Esophagus muscularis mucosa (tissue), 4 donors: Measurements from ENCODE around the gene SMAD2. TPM values are rescaled to one million over a fixed set of nuclear protein-coding genes. Genes with fewer than 3 reads are reported as not detected.

Experiments used
- DNase-seq: peaks from one replicate; pipeline ENCODE4 v3.0.0-alpha.2; 2017; ENCODE audit errors: extremely low spot score
- H3K27ac ChIP-seq, 4 donors: fragments of 200-600 bp; sonication (generic); replicated peaks in 1 of 4; 1 replicate in 3 of 4; 2 replicates in 1 of 4; pipeline ENCODE4 v1.5.1; 2016 to 2019; ENCODE audit warnings: mild to moderate bottlenecking in 1 of 4
- H3K27me3 ChIP-seq, 4 donors: fragments of 200-600 bp; sonication (generic); one replicate each; pipeline versions ENCODE4 v1.5.1 to v1.6.0; 2016 to 2019
- H3K36me3 ChIP-seq, 4 donors: fragments of 200-600 bp; sonication (generic); one replicate each; pipeline ENCODE4 v1.5.1; 2016 to 2019
- H3K4me1 ChIP-seq, 4 donors: fragments of 200-600 bp; sonication (generic); one replicate each; pipeline ENCODE4 v1.5.1; 2016 to 2019
- H3K4me3 ChIP-seq, 4 donors: fragments of 200-600 bp; sonication (generic); 1 replicate in 2 of 4; 2 replicates in 2 of 4; pipeline ENCODE4 v1.5.1; 2016 to 2019; ENCODE audit warnings: mild to moderate bottlenecking in 4 of 4, moderate library complexity in 1 of 4
- H3K9me3 ChIP-seq, 4 donors: fragments of 200-600 bp; sonication (generic); 1 replicate in 3 of 4; 2 replicates in 1 of 4; pipeline ENCODE4 v1.5.1; 2016 to 2019
- EP300 ChIP-seq: sonication (generic); formaldehyde crosslinking; IDR thresholded peaks from one replicate; pipeline ENCODE4 v1.6.1; 2017; ENCODE audit warnings: antibody characterized with exemption
- POLR2A ChIP-seq: fragments of 450-650 bp; IDR thresholded peaks from one replicate; pipeline ENCODE4 v1.6.1; 2017; ENCODE audit warnings: antibody characterized with exemption, moderate library complexity, mild to moderate bottlenecking, low read depth
- POLR2AphosphoS5 ChIP-seq, 2 donors: sonication (generic); formaldehyde crosslinking; IDR thresholded peaks; one replicate each; pipeline ENCODE4 v1.6.1; 2017; ENCODE audit warnings: antibody characterized with exemption in 2 of 2
- WGBS: methylation state at CpG from one replicate; pipeline ENCODE4 v1.1.5; 2018; 5-methylcytosine and 5-hydroxymethylcytosine counted together
- intact Hi-C: fragments of 100-400 bp; cut with DNase I; formaldehyde crosslinking; loops from one replicate; pipeline ENCODE4 v1.15.1; 2023
- total RNA-seq, 4 donors: library from RNA; depleted of rRNA; stranded (reverse); fragments of >200 nt; gene quantifications; one replicate each; pipeline versions ENCODE4 v1.1.0 to v1.2.1, GENCODE V29; 2016
- TF ChIP-seq, protein P1 (sequence below), 3 experiments: fragments of 200-600 bp in 2 of 3; fragments of 450-650 bp in 1 of 3; sonication (generic) in 2 of 3; IDR thresholded peaks; one replicate each; pipeline ENCODE4 v1.5.1; 2017 to 2019; ENCODE audit warnings: antibody characterized with exemption in 3 of 3, mild to moderate bottlenecking in 2 of 3, moderate library complexity in 1 of 3

Gene SMAD2
- total RNA-seq, 4 donors from 2014 or later, result 35.7 to 93.4 (median 89.2) TPM

DNA sequence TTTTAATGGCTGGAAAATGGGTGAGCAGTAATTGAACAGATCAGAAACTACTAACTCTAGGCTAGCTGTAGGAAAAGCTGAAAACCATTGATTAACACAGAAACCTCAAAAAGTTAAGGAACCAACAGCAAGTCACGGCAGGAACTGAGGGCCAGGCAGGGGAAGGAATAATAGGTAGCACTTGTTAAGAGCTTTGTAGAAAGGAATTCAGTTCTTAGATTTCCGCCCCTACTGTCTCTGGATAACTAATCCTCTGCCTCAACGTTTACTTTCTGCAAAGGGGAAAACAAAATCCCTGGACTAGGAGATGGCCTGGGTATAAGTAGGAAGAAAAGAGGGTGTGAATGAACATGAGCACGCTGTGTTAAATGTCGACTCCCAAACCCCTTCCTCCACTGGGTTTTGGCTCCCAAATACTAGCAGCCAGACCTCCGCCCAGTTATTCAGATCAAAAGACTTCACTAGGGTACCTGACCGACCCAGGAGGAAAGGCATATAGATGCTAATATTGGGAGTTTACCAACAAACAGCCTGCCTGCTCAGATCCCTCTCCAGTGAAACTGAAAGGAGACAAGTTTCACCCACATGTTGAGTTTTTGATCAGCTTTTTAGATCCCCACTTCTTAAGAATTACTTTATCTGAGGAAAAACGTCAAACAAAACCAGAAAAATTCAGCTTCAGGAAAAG is 12.4 kb downstream of the SMAD2 start:
- no peaks in the 10 kb centered on the region for H3K27me3 ChIP-seq
- no peak overlapping the region for H3K4me3 ChIP-seq
- TF ChIP-seq POLR2A (no peak), EP300 (no peak), POLR2AphosphoS5 (IDR thresholded peaks at IDR 0.05) (no peak)
- TF ChIP-seq, protein P1, sequence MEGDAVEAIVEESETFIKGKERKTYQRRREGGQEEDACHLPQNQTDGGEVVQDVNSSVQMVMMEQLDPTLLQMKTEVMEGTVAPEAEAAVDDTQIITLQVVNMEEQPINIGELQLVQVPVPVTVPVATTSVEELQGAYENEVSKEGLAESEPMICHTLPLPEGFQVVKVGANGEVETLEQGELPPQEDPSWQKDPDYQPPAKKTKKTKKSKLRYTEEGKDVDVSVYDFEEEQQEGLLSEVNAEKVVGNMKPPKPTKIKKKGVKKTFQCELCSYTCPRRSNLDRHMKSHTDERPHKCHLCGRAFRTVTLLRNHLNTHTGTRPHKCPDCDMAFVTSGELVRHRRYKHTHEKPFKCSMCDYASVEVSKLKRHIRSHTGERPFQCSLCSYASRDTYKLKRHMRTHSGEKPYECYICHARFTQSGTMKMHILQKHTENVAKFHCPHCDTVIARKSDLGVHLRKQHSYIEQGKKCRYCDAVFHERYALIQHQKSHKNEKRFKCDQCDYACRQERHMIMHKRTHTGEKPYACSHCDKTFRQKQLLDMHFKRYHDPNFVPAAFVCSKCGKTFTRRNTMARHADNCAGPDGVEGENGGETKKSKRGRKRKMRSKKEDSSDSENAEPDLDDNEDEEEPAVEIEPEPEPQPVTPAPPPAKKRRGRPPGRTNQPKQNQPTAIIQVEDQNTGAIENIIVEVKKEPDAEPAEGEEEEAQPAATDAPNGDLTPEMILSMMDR (IDR thresholded peaks at IDR 0.05), result no peak
- WGBS, result 76% methylated on average over 8 of the region's 8 CpGs
- H3K9me3 ChIP-seq, result no peaks in the 10 kb centered on the region
- H3K27ac ChIP-seq, result no peak overlapping the region
- no peak for DNase-seq
- no peaks in the 10 kb centered on the region for H3K36me3 ChIP-seq
- intact Hi-C loops, result no loop called here
- H3K4me1 ChIP-seq, result peaks cover 30 to 47% (median 42%) of the 10 kb centered on the region in 4 donors

DNA sequence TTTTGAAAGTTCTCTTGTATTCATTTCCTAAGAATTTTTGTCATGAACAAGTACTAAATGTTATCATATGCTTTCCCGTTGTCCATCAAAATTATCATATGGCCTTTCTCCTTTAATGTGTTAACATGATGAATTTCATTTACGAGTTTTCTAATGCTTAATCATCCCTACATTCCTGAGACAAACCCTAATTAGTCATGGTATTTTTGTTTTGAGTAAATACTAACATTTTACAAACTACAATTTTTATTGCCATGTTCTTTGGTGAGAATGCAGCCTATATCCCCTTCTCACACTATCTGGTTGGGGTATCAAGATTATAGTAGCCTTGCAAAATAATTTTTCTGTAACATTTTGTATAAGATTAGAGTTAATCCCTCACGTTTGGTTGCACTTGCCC is 14.5 kb downstream of the SMAD2 start:
- Histone ChIP-seq H3K27me3 (no peaks in the 10 kb centered on the region), H3K4me3 (no peak overlapping the region), H3K36me3 (no peaks in the 10 kb centered on the region), H3K9me3 (no peaks in the 10 kb centered on the region), H3K27ac (no peak overlapping the region), H3K4me1 (peaks cover 39 to 56% (median 48%) of the 10 kb centered on the region in 4 donors)
- 89% methylated on average over 3 of the region's 3 CpGs for WGBS
- TF ChIP-seq, protein P1 (IDR thresholded peaks at IDR 0.05), result no peak
- TF ChIP-seq POLR2A, result no peak
- TF ChIP-seq POLR2AphosphoS5 (IDR thresholded peaks at IDR 0.05), result no peak
- TF ChIP-seq EP300, result no peak
- no peak for DNase-seq
- intact Hi-C loops, result no loop called here

DNA sequence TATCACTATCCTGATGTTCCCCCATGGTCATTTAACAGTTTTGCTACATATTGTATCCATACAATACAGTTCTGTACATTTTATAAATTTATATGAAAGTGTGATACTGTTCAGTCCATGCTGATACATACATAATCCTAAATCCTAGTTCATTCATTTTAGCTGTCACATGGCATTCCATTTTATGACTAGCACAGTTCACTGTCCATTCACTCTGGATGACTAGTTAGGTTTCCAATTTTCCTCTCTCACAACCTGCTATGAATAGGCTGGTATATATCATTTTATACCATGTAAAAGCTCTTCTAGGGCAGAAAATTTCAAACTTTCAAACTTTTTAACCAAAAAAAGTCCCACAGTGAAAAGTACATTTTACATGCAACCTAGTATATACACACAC is 15.2 kb downstream of the SMAD2 start:
- DNase-seq, result no peak
- Histone ChIP-seq H3K4me1 (peaks cover 38 to 58% (median 47%) of the 10 kb centered on the region in 4 donors), H3K27me3 (no peaks in the 10 kb centered on the region), H3K27ac (no peak overlapping the region), H3K4me3 (no peak overlapping the region), H3K36me3 (no peaks in the 10 kb centered on the region), H3K9me3 (no peaks in the 10 kb centered on the region)
- intact Hi-C loops, result no loop called here
- TF ChIP-seq POLR2A (no peak), POLR2AphosphoS5 (IDR thresholded peaks at IDR 0.05) (no peak), EP300 (no peak)
- TF ChIP-seq, protein P1 (IDR thresholded peaks at IDR 0.05), result no peak

GRCh38 chr18:47912794-47913585 is 17.5 kb downstream of the SMAD2 start:
- H3K27ac ChIP-seq, result peak overlapping the region; percentile 41 to 58 (median 46)
- no peak overlapping the region for H3K4me3 ChIP-seq
- no peak for DNase-seq
- TF ChIP-seq EP300 (no peak), POLR2A (no peak), POLR2AphosphoS5 (IDR thresholded peaks at IDR 0.05) (no peak)
- TF ChIP-seq, protein P1 (IDR thresholded peaks at IDR 0.05), result no peak
- no peaks in the 10 kb centered on the region for H3K9me3 ChIP-seq
- no peaks in the 10 kb centered on the region for H3K27me3 ChIP-seq
- intact Hi-C loops, result no loop called here
- H3K36me3 ChIP-seq, result no peaks in the 10 kb centered on the region
- peaks cover 38 to 67% (median 45%) of the 10 kb centered on the region in 4 donors for H3K4me1 ChIP-seq
- WGBS, result 90% methylated on average over 11 of the region's 11 CpGs
